ENCODE results near the gene SLC30A2. TPM values are rescaled to one million over a fixed set of nuclear protein-coding genes. Genes with fewer than 3 reads are reported as not detected.

SLC30A2 gene
- total RNA-seq, 2 donors from 2014 or later: 44.5 to 64.6 TPM

GRCh38 chr1:26035203-26035958 is 10.5 kb downstream of the SLC30A2 start:
- Histone ChIP-seq H3K27ac (peak overlapping the region; percentile 93 to 99 (median 96)), H3K4me3 (peak overlapping the region; percentile 19 to 25), H3K36me3 (replicated peaks in 1 of 2; ENCODE audit: insufficient read depth in 1 of 2, low read depth in 2 of 2) (no peaks in the 10 kb centered on the region), H3K9me3 (no peaks in the 10 kb centered on the region), H3K27me3 (no peaks in the 10 kb centered on the region), H3K4me1 (peaks cover 62% of the 10 kb centered on the region)
- peak; percentile 99 for TF ChIP-seq POLR2A (IDR thresholded peaks at IDR 0.05)
- TF ChIP-seq CTCF (IDR thresholded peaks at IDR 0.05): peak in 2 of 7 experiments; percentile 13 to 36
- intact Hi-C loops (cut with DNase I): no loop called here
- DNase-seq (peak; percentile 96 to 99 (median 98)), ATAC-seq (peak; percentile 69)
- 0 to 1% methylated on average over 24 to 50 of the region's 60 CpGs for WGBS, 2 donors

GRCh38 chr1:26034504-26035202 is 11.3 kb downstream of the SLC30A2 start:
- intact Hi-C loops (cut with DNase I): no loop called here

GRCh38 chr1:26032656-26033357 is 13.1 kb downstream of the SLC30A2 start:
- TF ChIP-seq POLR2A (IDR thresholded peaks at IDR 0.05) (no peak), CTCF (IDR thresholded peaks at IDR 0.05) (no peak)
- ATAC-seq (no peak), DNase-seq (no peak)
- no peak overlapping the region for H3K4me3 ChIP-seq
- peaks cover 37% of the 10 kb centered on the region for H3K4me1 ChIP-seq
- no peaks in the 10 kb centered on the region for H3K36me3 ChIP-seq (replicated peaks in 1 of 2; ENCODE audit: insufficient read depth in 1 of 2, low read depth in 2 of 2)
- WGBS, 2 donors: 78 to 89% methylated on average over 12 of the region's 12 CpGs
- H3K9me3 ChIP-seq: no peaks in the 10 kb centered on the region
- no peak overlapping the region for H3K27ac ChIP-seq
- H3K27me3 ChIP-seq: no peaks in the 10 kb centered on the region
- intact Hi-C loops (cut with DNase I): no loop called here

More at GRCh38 chr1:26034504-26035202, 11.3 kb downstream of the SLC30A2 start:
- H3K36me3 ChIP-seq (replicated peaks in 1 of 2; ENCODE audit: insufficient read depth in 1 of 2, low read depth in 2 of 2): no peaks in the 10 kb centered on the region
- H3K27ac ChIP-seq: peak overlapping the region; percentile 93 to 99 (median 96)
- peak overlapping the region; percentile 19 to 25 for H3K4me3 ChIP-seq
- 11 to 21% methylated on average over 11 to 15 of the region's 15 CpGs for WGBS, 2 donors
- TF ChIP-seq CTCF (IDR thresholded peaks at IDR 0.05) (no peak), POLR2A (IDR thresholded peaks at IDR 0.05) (no peak)
- H3K4me1 ChIP-seq: peaks cover 55% of the 10 kb centered on the region
- no peak for ATAC-seq
- H3K27me3 ChIP-seq: no peaks in the 10 kb centered on the region
- peak in 1 of 4 donors; percentile 22 for DNase-seq
- no peaks in the 10 kb centered on the region for H3K9me3 ChIP-seq

GRCh38 chr1:26031611-26032220 is 14.2 kb downstream of the SLC30A2 start:
- TF ChIP-seq CTCF (IDR thresholded peaks at IDR 0.05) (no peak), POLR2A (IDR thresholded peaks at IDR 0.05) (no peak)
- H3K4me1 ChIP-seq: peaks cover 26% of the 10 kb centered on the region
- intact Hi-C loops (cut with DNase I): no loop called here
- no peak overlapping the region for H3K27ac ChIP-seq
- no peaks in the 10 kb centered on the region for H3K9me3 ChIP-seq
- no peak overlapping the region for H3K4me3 ChIP-seq
- ATAC-seq: no peak
- H3K36me3 ChIP-seq (replicated peaks in 1 of 2; ENCODE audit: insufficient read depth in 1 of 2, low read depth in 2 of 2): no peaks in the 10 kb centered on the region
- DNase-seq: no peak
- 80 to 86% methylated on average over 2 to 3 of the region's 3 CpGs for WGBS, 2 donors
- no peaks in the 10 kb centered on the region for H3K27me3 ChIP-seq
